SHP77 (cell line): Measurements from ENCODE around the gene NPIPA1.
"Not testable (repeated sequence)": the region's sequence is repeated elsewhere in the genome, so short reads cannot be mapped to it uniquely, and the experiment has no call there.

Experiments used
- DNase-seq, 2 experiments: peaks; one replicate each; lab custom pipeline; 2025; lab: John Stamatoyannopoulos, UW

The NPIPA1 gene

GRCh38 chr16:14937143-14937542 is at the start of gene NPIPA1:
TSS of gene NPIPA1 (plus strand) at chr16:14937443. CDS start at chr16:14937443, 0 bp downstream.
- DNase-seq = not testable (repeated sequence)

GRCh38 chr16:14892111-14892510 is 45.1 kb upstream of the NPIPA1 start:
- DNase-seq = not testable (repeated sequence)

- not testable (repeated sequence) for DNase-seq
Measured at GRCh38 chr16:14895382-14895781, 41.9 kb upstream of the NPIPA1 start.

GRCh38 chr16:14896023-14896422 is 41.2 kb upstream of the NPIPA1 start:
- DNase-seq = not testable (repeated sequence)

- not testable (repeated sequence) for DNase-seq
Measured at GRCh38 chr16:14897006-14897664, 40.1 kb upstream of the NPIPA1 start.

GRCh38 chr16:14898162-14898561 is 39.1 kb upstream of the NPIPA1 start:
- not testable (repeated sequence) for DNase-seq

GRCh38 chr16:14903191-14903957 is 33.9 kb upstream of the NPIPA1 start:
- not testable (repeated sequence) for DNase-seq

GRCh38 chr16:14909744-14910143 is 27.5 kb upstream of the NPIPA1 start:
- DNase-seq = not testable (repeated sequence)

GRCh38 chr16:14910833-14911629 is 26.2 kb upstream of the NPIPA1 start:
- DNase-seq = not testable (repeated sequence)

- DNase-seq = not testable (repeated sequence)
Measured at GRCh38 chr16:14911954-14912353, 25.3 kb upstream of the NPIPA1 start.

- not testable (repeated sequence) for DNase-seq
Measured at GRCh38 chr16:14912588-14912987, 24.7 kb upstream of the NPIPA1 start.

GRCh38 chr16:14918504-14918903 is 18.7 kb upstream of the NPIPA1 start:
- not testable (repeated sequence) for DNase-seq

- not testable (repeated sequence) for DNase-seq
Measured at GRCh38 chr16:14919837-14920600, 17.2 kb upstream of the NPIPA1 start.

- not testable (repeated sequence) for DNase-seq
Measured at GRCh38 chr16:14922285-14922684, 15.0 kb upstream of the NPIPA1 start.

GRCh38 chr16:14922968-14923367 is 14.3 kb upstream of the NPIPA1 start:
- DNase-seq = not testable (repeated sequence)

GRCh38 chr16:14923394-14924088 is 13.7 kb upstream of the NPIPA1 start:
- not testable (repeated sequence) for DNase-seq

GRCh38 chr16:14924359-14924758 is 12.9 kb upstream of the NPIPA1 start:
- DNase-seq = not testable (repeated sequence)

GRCh38 chr16:14924982-14925381 is 12.3 kb upstream of the NPIPA1 start:
- DNase-seq = not testable (repeated sequence)

GRCh38 chr16:14928064-14928714 is 9.1 kb upstream of the NPIPA1 start:
- DNase-seq = not testable (repeated sequence)

GRCh38 chr16:14929176-14929575 is 8.1 kb upstream of the NPIPA1 start:
- DNase-seq = not testable (repeated sequence)
